Measurements from ENCODE around the gene ZNF622.

ZNF622 gene

GRCh38 chr5:16427587-16427986 lies 38.0 kb downstream of the ZNF622 start:
- no peak for DNase-seq

- DNase-seq, result no peak
Observed at GRCh38 chr5:16418471-16418922, 47.1 kb downstream of the ZNF622 start.

GRCh38 chr5:16417398-16418074 lies 48.1 kb downstream of the ZNF622 start:
- DNase-seq, result no peak

GRCh38 chr5:16414861-16415260 lies 50.7 kb downstream of the ZNF622 start:
- no peak for DNase-seq

GRCh38 chr5:16413166-16413860 lies 52.3 kb downstream of the ZNF622 start:
- DNase-seq, result no peak

GRCh38 chr5:16412556-16412955 lies 53.0 kb downstream of the ZNF622 start:
- DNase-seq, result no peak

- no peak for DNase-seq
Observed at GRCh38 chr5:16411741-16412455, 53.7 kb downstream of the ZNF622 start.

- DNase-seq, result no peak
Observed at GRCh38 chr5:16411235-16411634, 54.4 kb downstream of the ZNF622 start.

GRCh38 chr5:16410338-16410737 lies 55.3 kb downstream of the ZNF622 start:
- no peak for DNase-seq

GRCh38 chr5:16406630-16407029 lies 59.0 kb downstream of the ZNF622 start:
- no peak for DNase-seq

- no peak for DNase-seq
Observed at GRCh38 chr5:16406023-16406422, 59.6 kb downstream of the ZNF622 start.
